NCI-H345 treated with DMSO at 0.1 percent for 48 hours (cell line): ENCODE data around the gene JAK2.

Experiments
- DNase-seq: peaks from one replicate; lab custom pipeline; 2025; ENCODE audit not compliant: unreplicated experiment; lab: John Stamatoyannopoulos, UW

JAK2 gene

GRCh38 chr9:5122516-5122915 is 137.4 kb downstream of the JAK2 start:
- no peak for DNase-seq

GRCh38 chr9:5140151-5140550 is 155.1 kb downstream of the JAK2 start:
- no peak for DNase-seq

- DNase-seq: no peak
Measured at GRCh38 chr9:5144217-5144616, 159.1 kb downstream of the JAK2 start.

GRCh38 chr9:5146241-5146640 is 161.2 kb downstream of the JAK2 start:
- DNase-seq: no peak
